Mesenchymal stem cell (in vitro differentiated cells and primary cell): Measurements from ENCODE around the gene FPR1.
A peak's percentile ranks its signal among the peaks of the same experiment; 100 is the strongest.

Source experiments
- DNase-seq: peaks from one replicate; pipeline ENCODE4 v3.0.0-alpha.2; 2013
- H2AFZ ChIP-seq: one replicate; pipeline ENCODE4 v1.6.1; 2013; ENCODE audit warnings: low read depth, mild to moderate bottlenecking, control low read depth, inconsistent platforms, low read length, moderate library complexity
- H2AK5ac ChIP-seq: 2 replicates; pipeline ENCODE4 v1.6.1; 2013; ENCODE audit warnings: low read length, moderate library complexity, mild to moderate bottlenecking, inconsistent platforms; ENCODE audit not compliant: severe bottlenecking
- H2BK120ac ChIP-seq: one replicate; pipeline ENCODE4 v1.6.1; 2013; ENCODE audit warnings: low read depth, mild to moderate bottlenecking, inconsistent platforms, low read length, moderate library complexity
- H2BK12ac ChIP-seq, 2 experiments: one replicate each; pipeline ENCODE4 v1.6.1; 2013; ENCODE audit warnings: inconsistent platforms in 2 of 2, low read length in 2 of 2, mild to moderate bottlenecking in 2 of 2, moderate library complexity in 2 of 2, control low read depth in 1 of 2
- H2BK15ac ChIP-seq: one replicate; pipeline ENCODE4 v1.6.1; 2013; ENCODE audit warnings: mild to moderate bottlenecking, low read depth, inconsistent platforms; ENCODE audit not compliant: poor library complexity, severe bottlenecking
- H2BK5ac ChIP-seq: 2 replicates; pipeline ENCODE4 v1.6.1; 2013; ENCODE audit warnings: low read depth, mild to moderate bottlenecking, low read length, control low read depth, inconsistent platforms; ENCODE audit not compliant: poor library complexity, severe bottlenecking
- H3K14ac ChIP-seq, 2 experiments: one replicate each; pipeline ENCODE4 v1.6.1; 2013; ENCODE audit warnings: inconsistent platforms in 2 of 2, low read length in 2 of 2, control low read depth in 1 of 2, mild to moderate bottlenecking in 1 of 2, moderate library complexity in 1 of 2
- H3K18ac ChIP-seq, 2 experiments: one replicate each; pipeline ENCODE4 v1.6.1; 2013; ENCODE audit warnings: inconsistent platforms in 2 of 2, low read length in 2 of 2, control low read depth in 1 of 2, low read depth in 1 of 2, mild to moderate bottlenecking in 1 of 2
- H3K23ac ChIP-seq, 2 experiments: one replicate each; pipeline ENCODE4 v1.6.1; 2013; ENCODE audit warnings: inconsistent platforms in 2 of 2, low read length in 2 of 2, mild to moderate bottlenecking in 2 of 2, moderate library complexity in 2 of 2, control low read depth in 1 of 2
- H3K27ac ChIP-seq: 2 replicates; pipeline ENCODE4 v1.5.1; 2013; ENCODE audit warnings: mild to moderate bottlenecking, moderate library complexity, low read length, control low read depth, inconsistent platforms; ENCODE audit not compliant: poor library complexity, severe bottlenecking
- H3K27me3 ChIP-seq, 2 experiments: 2 replicates each; pipeline versions ENCODE4 v1.6.1 to v1.7.0; 2013; ENCODE audit warnings: low read length in 2 of 2, mild to moderate bottlenecking in 2 of 2, moderate library complexity in 2 of 2, control low read depth in 1 of 2, inconsistent platforms in 1 of 2; ENCODE audit not compliant: control insufficient read depth in 1 of 2, insufficient read depth in 1 of 2
- H3K36me3 ChIP-seq, 2 experiments: 2 replicates each; pipeline versions ENCODE4 v1.6.1 to v1.7.0; 2013; ENCODE audit warnings: low read length in 2 of 2, control low read depth in 1 of 2, inconsistent platforms in 1 of 2, low read depth in 1 of 2, mild to moderate bottlenecking in 1 of 2; ENCODE audit not compliant: insufficient read depth in 2 of 2, control insufficient read depth in 1 of 2
- H3K4ac ChIP-seq, 2 experiments: one replicate each; pipeline ENCODE4 v1.6.1; 2013; ENCODE audit warnings: inconsistent platforms in 2 of 2, low read length in 2 of 2, mild to moderate bottlenecking in 2 of 2, moderate library complexity in 2 of 2, control low read depth in 1 of 2, low read depth in 1 of 2
- H3K4me1 ChIP-seq: 2 replicates; pipeline ENCODE4 v1.6.1; 2013; ENCODE audit warnings: low read depth, low read length, control low read depth; ENCODE audit not compliant: control insufficient read depth, insufficient read depth
- H3K4me2 ChIP-seq: 2 replicates; pipeline ENCODE4 v1.6.1; 2013; ENCODE audit warnings: low read length, mild to moderate bottlenecking, inconsistent platforms; ENCODE audit not compliant: poor library complexity, severe bottlenecking
- H3K4me3 ChIP-seq, 2 experiments: 2 replicates each; pipeline versions ENCODE4 v1.5.1 to v1.7.0; 2013; ENCODE audit warnings: low read length in 2 of 2, mild to moderate bottlenecking in 2 of 2, control low read depth in 1 of 2, low read depth in 1 of 2; ENCODE audit not compliant: insufficient read depth in 1 of 2
- H3K79me1 ChIP-seq: replicated peaks from 2 replicates; pipeline ENCODE4 v1.6.1; 2013; ENCODE audit warnings: mild to moderate bottlenecking, control low read depth, low read length, inconsistent platforms; ENCODE audit not compliant: poor library complexity, severe bottlenecking
- H3K9ac ChIP-seq: 2 replicates; pipeline ENCODE4 v1.7.0; 2013; ENCODE audit warnings: mild to moderate bottlenecking, low read length, moderate library complexity
- H3K9me3 ChIP-seq: 2 replicates; pipeline ENCODE4 v1.7.0; 2013; ENCODE audit warnings: mild to moderate bottlenecking, low read length; ENCODE audit not compliant: control insufficient read depth
- H4K8ac ChIP-seq: one replicate; pipeline ENCODE4 v1.6.1; 2013; ENCODE audit warnings: inconsistent platforms, mild to moderate bottlenecking, low read length, moderate library complexity
- H4K91ac ChIP-seq: one replicate; pipeline ENCODE4 v1.6.1; 2013; ENCODE audit warnings: mild to moderate bottlenecking, low read length, inconsistent platforms
- WGBS: methylation state at CpG from one replicate; pipeline ENCODE4 v1.1.7; 2013; ENCODE audit warnings: mixed read lengths; 5-methylcytosine and 5-hydroxymethylcytosine counted together

Gene FPR1

DNA sequence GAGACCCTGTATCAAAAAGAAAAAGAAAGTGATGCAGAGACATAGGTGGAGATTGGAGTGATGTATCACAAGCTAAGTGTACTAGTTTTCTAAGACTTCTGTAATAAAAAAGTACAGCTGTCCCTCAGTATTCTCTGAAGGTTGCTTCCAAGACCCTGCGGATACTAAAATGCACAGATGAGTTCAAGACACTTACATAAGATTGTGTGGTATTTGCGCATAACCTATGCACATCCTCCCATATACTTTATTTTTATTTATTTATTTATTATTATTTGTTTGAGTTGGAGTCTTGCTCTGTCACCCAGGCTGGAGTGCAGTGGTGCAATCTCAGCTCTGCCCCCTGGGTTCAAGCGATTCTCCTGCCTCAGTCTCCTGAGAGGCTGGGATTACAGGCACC lies 14.3 kb downstream of the FPR1 start:
- Histone ChIP-seq H2AFZ (no peak overlapping the region), H3K4me3 (no peak overlapping the region), H3K9me3 (no peaks in the 10 kb centered on the region), H3K27ac (no peak overlapping the region), H2BK15ac (no peak overlapping the region), H3K14ac (no peak overlapping the region), H2AK5ac (no peak overlapping the region), H3K36me3 (no peaks in the 10 kb centered on the region), H3K27me3 (no peaks in the 10 kb centered on the region), H2BK12ac (no peak overlapping the region), H3K18ac (no peak overlapping the region), H3K79me1 (no peaks in the 10 kb centered on the region), H2BK120ac (no peak overlapping the region), H3K4me2 (no peak overlapping the region), H4K8ac (no peak overlapping the region), H3K23ac (no peak overlapping the region), H3K9ac (no peak overlapping the region), H3K4ac (no peak overlapping the region), H3K4me1 (no peaks in the 10 kb centered on the region), H2BK5ac (no peak overlapping the region), H4K91ac (no peak overlapping the region)
- DNase-seq: no peak
- WGBS: 67% methylated on average over 1 of the region's 3 CpGs

DNA sequence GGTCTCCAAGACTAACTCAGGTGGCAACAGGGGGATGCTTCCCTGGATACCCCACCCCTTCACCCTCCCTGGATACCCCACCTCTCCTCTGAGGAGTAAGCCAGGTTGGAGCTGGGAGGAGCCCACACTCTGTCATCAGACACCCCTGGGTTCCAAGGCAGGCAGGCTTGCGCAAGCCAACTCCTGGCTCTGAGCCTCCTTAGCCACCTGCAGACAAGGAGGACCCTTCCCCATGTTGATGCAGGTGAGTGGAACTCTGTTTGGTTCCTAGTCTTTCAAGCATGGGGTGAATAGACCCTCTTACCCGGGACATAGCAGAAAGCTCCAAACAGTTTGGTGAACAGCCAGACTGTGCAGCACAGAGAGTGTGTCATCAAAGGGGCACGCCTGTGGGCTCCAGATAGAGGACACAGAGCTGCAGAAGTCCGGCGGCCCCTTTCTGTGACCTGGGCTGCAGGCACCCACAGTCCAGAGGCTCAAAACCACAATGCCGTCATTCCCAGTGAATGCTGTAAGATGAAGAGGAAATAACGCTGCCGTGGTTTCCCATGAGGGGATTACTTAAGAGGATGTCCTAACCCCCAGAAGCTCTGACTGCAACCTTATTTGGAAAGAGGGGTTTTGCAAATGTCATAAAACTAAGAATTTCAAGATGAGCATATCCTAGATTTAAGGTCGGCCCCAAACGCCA lies 15.8 kb downstream of the FPR1 start:
- no peak overlapping the region for H4K91ac ChIP-seq
- no peaks in the 10 kb centered on the region for H3K4me1 ChIP-seq
- H2BK5ac ChIP-seq: no peak overlapping the region
- no peaks in the 10 kb centered on the region for H3K9me3 ChIP-seq
- no peak overlapping the region for H3K27ac ChIP-seq
- no peak overlapping the region for H2AFZ ChIP-seq
- no peak overlapping the region for H2BK120ac ChIP-seq
- no peak overlapping the region for H4K8ac ChIP-seq
- 81% methylated on average over 10 of the region's 10 CpGs for WGBS
- H2BK15ac ChIP-seq: no peak overlapping the region
- no peaks in the 10 kb centered on the region for H3K79me1 ChIP-seq
- H3K4me3 ChIP-seq: peak overlapping the region in 1 of 2 experiments; percentile 9
- no peak overlapping the region for H3K23ac ChIP-seq
- H3K4ac ChIP-seq: no peak overlapping the region
- no peak overlapping the region for H3K18ac ChIP-seq
- H2BK12ac ChIP-seq: no peak overlapping the region
- H3K27me3 ChIP-seq: no peaks in the 10 kb centered on the region
- no peak overlapping the region for H3K4me2 ChIP-seq
- no peak overlapping the region for H2AK5ac ChIP-seq
- no peak overlapping the region for H3K14ac ChIP-seq
- no peak for DNase-seq
- no peak overlapping the region for H3K9ac ChIP-seq
- H3K36me3 ChIP-seq: no peaks in the 10 kb centered on the region

DNA sequence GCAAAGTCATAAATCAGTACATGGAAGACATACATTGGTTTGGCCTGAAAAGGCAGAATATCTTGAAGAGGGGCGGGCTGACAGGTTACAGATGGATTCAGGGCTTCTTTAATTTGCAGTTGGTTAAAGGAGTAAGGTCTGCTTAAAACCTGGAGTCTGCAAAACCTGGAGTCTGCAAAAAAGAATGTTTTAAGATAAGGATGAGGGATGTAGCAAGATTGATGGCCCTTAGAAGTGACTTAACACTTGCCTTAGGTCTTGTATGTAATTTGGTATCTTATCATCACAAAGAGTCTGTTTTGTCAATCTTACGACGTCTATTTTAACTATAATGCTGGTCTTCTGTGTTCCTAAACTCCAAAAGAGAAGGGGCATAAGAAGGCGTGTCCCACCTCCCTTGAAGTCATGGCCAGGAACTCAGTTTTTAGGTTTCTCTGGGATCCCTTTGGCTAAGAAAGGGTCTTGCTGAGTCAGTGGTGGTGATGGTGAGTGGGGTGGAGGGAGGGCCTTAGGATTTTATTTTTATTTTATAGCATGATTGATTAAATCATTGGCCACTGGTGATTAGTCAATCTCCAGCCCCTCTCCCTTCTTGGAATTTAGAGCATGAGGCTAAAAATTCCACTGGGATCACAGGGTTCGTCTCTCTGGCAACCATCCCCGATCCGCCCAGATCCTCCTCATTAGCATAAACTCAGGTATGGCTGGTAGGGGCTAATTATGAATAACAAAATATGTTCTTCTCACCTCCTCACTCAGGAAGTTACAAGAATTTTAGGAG lies 17.7 kb downstream of the FPR1 start:
- DNase-seq: no peak
- H3K79me1 ChIP-seq: no peaks in the 10 kb centered on the region
- no peaks in the 10 kb centered on the region for H3K9me3 ChIP-seq
- no peak overlapping the region for H4K8ac ChIP-seq
- H2BK12ac ChIP-seq: no peak overlapping the region
- no peak overlapping the region for H3K4me2 ChIP-seq
- H3K9ac ChIP-seq: no peak overlapping the region
- no peak overlapping the region for H3K23ac ChIP-seq
- WGBS: 67% methylated on average over 4 of the region's 7 CpGs
- no peak overlapping the region for H2AFZ ChIP-seq
- H2AK5ac ChIP-seq: no peak overlapping the region
- H3K4ac ChIP-seq: no peak overlapping the region
- no peak overlapping the region for H2BK5ac ChIP-seq
- no peak overlapping the region for H4K91ac ChIP-seq
- no peak overlapping the region for H3K18ac ChIP-seq
- H3K27me3 ChIP-seq: no peaks in the 10 kb centered on the region
- no peaks in the 10 kb centered on the region for H3K36me3 ChIP-seq
- H3K4me3 ChIP-seq: no peak overlapping the region
- H3K14ac ChIP-seq: no peak overlapping the region
- H2BK15ac ChIP-seq: no peak overlapping the region
- no peak overlapping the region for H2BK120ac ChIP-seq
- no peaks in the 10 kb centered on the region for H3K4me1 ChIP-seq
- no peak overlapping the region for H3K27ac ChIP-seq

DNA sequence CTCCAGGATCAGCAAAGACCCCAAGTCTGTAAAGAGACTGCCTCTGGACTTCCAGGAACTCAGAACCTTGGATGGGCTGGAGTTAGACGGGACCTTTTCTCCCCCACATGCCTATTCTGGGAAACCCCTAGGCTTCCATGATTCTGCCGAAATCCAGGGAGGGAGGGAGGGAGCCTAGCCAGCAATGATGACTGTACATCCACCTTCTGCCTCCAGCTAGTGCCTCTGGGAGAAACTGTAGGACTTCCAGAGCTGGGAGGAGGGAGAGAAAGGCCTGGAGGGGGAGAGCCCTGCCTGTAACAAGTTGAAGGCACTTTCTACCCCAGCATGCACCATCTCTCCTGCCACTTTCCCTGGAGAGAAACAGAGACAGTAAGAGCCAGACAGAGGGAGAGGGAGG lies 21.9 kb downstream of the FPR1 start:
- DNase-seq: no peak
- Histone ChIP-seq H2BK5ac (no peak overlapping the region), H3K36me3 (no peaks in the 10 kb centered on the region), H3K9ac (peak overlapping the region; percentile 46), H2BK12ac (no peak overlapping the region), H2BK120ac (no peak overlapping the region), H3K4me1 (peaks cover 2% of the 10 kb centered on the region), H3K4me2 (no peak overlapping the region), H3K4me3 (no peak overlapping the region), H2AK5ac (no peak overlapping the region), H2AFZ (no peak overlapping the region), H3K27ac (no peak overlapping the region), H3K9me3 (no peaks in the 10 kb centered on the region), H2BK15ac (no peak overlapping the region), H3K79me1 (no peaks in the 10 kb centered on the region), H4K8ac (no peak overlapping the region), H4K91ac (no peak overlapping the region), H3K14ac (no peak overlapping the region), H3K4ac (no peak overlapping the region), H3K23ac (no peak overlapping the region), H3K18ac (no peak overlapping the region), H3K27me3 (no peaks in the 10 kb centered on the region)
- no CpG with 5 or more reads among the region's 2 CpGs for WGBS
